ENCODE results near the gene AJAP1.

GRCh38 chr1:4612991-4613390 lies 41.4 kb upstream of the AJAP1 start:
- TF ChIP-seq FOXK2 (IDR thresholded peaks at IDR 0.05), result no peak
- TF ChIP-seq CEBPB (IDR thresholded peaks at IDR 0.05; ENCODE audit: borderline replicate concordance in 1 of 2, low read depth in 2 of 2, low read length in 2 of 2), result no peak
- TF ChIP-seq ZNF24 (IDR thresholded peaks at IDR 0.05), result no peak
- TF ChIP-seq POLR2AphosphoS5 (IDR thresholded peaks at IDR 0.05; ENCODE audit: low read length), result no peak
- TF ChIP-seq RBBP5 (conservative IDR thresholded peaks at IDR 0.05), result no peak
- no peak for TF ChIP-seq CTCF (IDR thresholded peaks at IDR 0.05 in 2 of 3, conservative IDR thresholded peaks at IDR 0.05 in 1 of 3; ENCODE audit: control insufficient read depth in 2 of 3, extremely low read depth in 1 of 3, insufficient read depth in 1 of 3, low read depth in 3 of 3, low read length in 3 of 3)
- no peak for TF ChIP-seq NR2C2 (IDR thresholded peaks at IDR 0.05; ENCODE audit: borderline replicate concordance, control insufficient read depth, insufficient read length, low read depth)
- TF ChIP-seq YY1 (IDR thresholded peaks at IDR 0.05; ENCODE audit: low read depth, low read length), result no peak
- no peak for TF ChIP-seq BRCA1 (IDR thresholded peaks at IDR 0.05; ENCODE audit: low read depth, low read length)
- no peak for TF ChIP-seq RAD21 (IDR thresholded peaks at IDR 0.05; ENCODE audit: insufficient read depth, low read depth, low read length)
- TF ChIP-seq RB1 (IDR thresholded peaks at IDR 0.05; ENCODE audit: borderline replicate concordance), result no peak
- no peak for TF ChIP-seq SRF (IDR thresholded peaks at IDR 0.05; ENCODE audit: low read depth in 2 of 2, low read length in 2 of 2)
- TF ChIP-seq POU2F2 (IDR thresholded peaks at IDR 0.05; ENCODE audit: borderline replicate concordance, low read depth, low read length), result no peak
- no peak for TF ChIP-seq HDAC2 (IDR thresholded peaks at IDR 0.05)
